Lower leg skin (tissue), 3 donors: ENCODE results near the gene OR4D9.

Experiments
- CTCF ChIP-seq, 3 donors: fragments of 450-650 bp; IDR thresholded peaks; one replicate each; pipeline ENCODE4 v1.5.1; 2016; ENCODE audit warnings: antibody characterized with exemption in 3 of 3, mild to moderate bottlenecking in 3 of 3, moderate library complexity in 2 of 3
- POLR2A ChIP-seq, 2 donors: fragments of 450-650 bp; IDR thresholded peaks; one replicate each; pipeline ENCODE4 v1.6.1; 2016 to 2017; ENCODE audit warnings: antibody characterized with exemption in 2 of 2, mild to moderate bottlenecking in 1 of 2, moderate library complexity in 1 of 2

- TF ChIP-seq CTCF (IDR thresholded peaks at IDR 0.05) = no peak
- TF ChIP-seq POLR2A (IDR thresholded peaks at IDR 0.05) = no peak
Measured at GRCh38 chr11:59528711-59529110, 17.4 kb downstream of the OR4D9 start.
